ENCODE measurements around the gene RIMBP2.
"Not testable (repeated sequence)": the region's sequence is repeated elsewhere in the genome, so short reads cannot be mapped to it uniquely, and the experiment has no call there.

Gene RIMBP2

DNA sequence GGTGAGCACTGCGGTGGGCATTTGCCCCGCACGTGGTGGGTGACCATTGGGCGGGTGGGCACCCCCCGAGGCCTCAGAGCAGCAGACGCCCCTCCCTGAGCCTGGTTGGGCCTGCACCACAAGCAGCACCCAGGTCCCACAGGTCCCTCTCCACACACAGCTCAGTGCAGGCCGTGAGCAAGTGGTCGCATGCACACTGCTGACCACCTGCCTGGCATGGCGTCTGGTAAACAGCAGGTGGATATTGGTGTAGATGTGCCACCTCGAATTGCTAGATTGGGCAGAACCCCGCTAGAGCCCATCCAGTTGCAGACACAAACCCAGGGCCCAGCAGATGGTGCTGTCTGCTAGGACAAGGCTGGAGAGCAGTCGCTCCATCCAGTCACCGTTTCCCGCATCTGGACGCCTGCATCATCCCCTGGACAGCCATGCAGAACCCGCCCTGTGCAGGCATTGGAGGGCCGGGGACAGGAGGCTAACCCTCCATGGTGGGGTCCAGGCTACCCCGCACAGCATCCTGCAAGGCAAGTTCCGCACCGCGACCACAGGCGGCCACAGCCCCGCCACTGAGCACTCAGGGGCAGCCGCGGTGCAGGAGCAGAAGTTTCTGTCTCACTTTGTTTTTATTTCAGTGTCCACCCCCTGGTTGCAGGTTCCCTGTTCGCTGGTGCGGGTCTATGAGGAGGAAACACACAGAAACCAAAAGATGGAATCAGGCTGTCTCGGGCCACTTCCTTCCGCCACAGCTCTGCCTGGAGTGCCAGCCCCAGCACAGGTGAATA is 45.6 kb upstream of the RIMBP2 start:
- no peak overlapping the region for H3K4me3 ChIP-seq (ENCODE audit: low read depth, low read length)
- TF ChIP-seq, protein P1, sequence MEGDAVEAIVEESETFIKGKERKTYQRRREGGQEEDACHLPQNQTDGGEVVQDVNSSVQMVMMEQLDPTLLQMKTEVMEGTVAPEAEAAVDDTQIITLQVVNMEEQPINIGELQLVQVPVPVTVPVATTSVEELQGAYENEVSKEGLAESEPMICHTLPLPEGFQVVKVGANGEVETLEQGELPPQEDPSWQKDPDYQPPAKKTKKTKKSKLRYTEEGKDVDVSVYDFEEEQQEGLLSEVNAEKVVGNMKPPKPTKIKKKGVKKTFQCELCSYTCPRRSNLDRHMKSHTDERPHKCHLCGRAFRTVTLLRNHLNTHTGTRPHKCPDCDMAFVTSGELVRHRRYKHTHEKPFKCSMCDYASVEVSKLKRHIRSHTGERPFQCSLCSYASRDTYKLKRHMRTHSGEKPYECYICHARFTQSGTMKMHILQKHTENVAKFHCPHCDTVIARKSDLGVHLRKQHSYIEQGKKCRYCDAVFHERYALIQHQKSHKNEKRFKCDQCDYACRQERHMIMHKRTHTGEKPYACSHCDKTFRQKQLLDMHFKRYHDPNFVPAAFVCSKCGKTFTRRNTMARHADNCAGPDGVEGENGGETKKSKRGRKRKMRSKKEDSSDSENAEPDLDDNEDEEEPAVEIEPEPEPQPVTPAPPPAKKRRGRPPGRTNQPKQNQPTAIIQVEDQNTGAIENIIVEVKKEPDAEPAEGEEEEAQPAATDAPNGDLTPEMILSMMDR (IDR thresholded peaks at IDR 0.05; ENCODE audit: borderline replicate concordance, insufficient read depth, low read depth, low read length) = peak; percentile 54

- TF ChIP-seq, protein P1 (IDR thresholded peaks at IDR 0.05; ENCODE audit: borderline replicate concordance, insufficient read depth, low read depth, low read length) = no peak
- no peak overlapping the region for H3K4me3 ChIP-seq (ENCODE audit: low read depth, low read length)
Observed at GRCh38 chr12:130754234-130754901, 38.3 kb upstream of the RIMBP2 start.

DNA sequence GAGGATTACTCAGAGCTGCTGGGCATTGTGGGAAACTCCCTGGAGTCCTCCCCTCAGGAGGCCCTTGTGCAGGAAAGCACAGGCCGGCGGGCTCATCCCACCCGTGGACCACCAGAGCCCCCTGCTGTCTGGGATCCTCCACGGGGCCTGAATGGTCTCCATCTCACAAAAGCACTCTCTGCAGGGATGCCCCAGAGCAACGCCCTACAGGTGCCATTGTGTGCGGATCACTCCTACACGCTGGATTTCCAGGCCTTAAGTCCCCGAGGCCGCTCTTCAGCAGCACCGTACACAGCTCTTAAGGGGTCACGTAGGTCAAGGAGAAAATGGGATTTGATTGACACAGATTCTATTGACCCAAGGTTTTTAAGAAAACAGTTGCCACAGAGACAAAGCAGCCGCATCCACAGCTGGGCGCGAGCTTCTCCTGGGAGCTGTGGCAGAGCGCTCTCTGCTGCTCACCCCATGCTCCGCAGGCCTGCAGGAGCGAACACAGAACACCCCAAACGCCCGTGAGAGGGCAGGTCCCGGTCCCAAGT is 36.7 kb upstream of the RIMBP2 start:
- TF ChIP-seq, protein P1 (IDR thresholded peaks at IDR 0.05; ENCODE audit: borderline replicate concordance, insufficient read depth, low read depth, low read length) = no peak
- no peak overlapping the region for H3K4me3 ChIP-seq (ENCODE audit: low read depth, low read length)

DNA sequence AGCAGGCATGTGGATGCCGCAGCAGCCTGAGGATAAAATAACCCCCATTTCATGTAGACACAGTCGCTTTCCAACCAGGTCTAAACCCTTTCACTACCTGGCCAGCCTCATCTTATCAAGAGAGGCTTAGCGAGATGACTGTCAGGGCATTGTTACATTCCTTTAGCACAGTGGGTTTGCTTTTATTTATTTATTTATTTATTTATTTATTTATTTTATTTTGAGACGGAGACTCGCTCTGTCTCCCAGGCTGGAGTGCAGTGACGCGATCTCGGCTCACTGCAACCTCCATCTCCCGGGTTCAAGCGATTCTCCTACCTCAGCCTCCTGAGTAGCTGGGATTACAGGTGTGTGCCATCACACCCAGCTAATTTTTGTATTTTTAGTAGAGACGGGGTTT is 35.9 kb upstream of the RIMBP2 start:
- H3K4me3 ChIP-seq (ENCODE audit: low read depth, low read length) = not testable (repeated sequence)

DNA sequence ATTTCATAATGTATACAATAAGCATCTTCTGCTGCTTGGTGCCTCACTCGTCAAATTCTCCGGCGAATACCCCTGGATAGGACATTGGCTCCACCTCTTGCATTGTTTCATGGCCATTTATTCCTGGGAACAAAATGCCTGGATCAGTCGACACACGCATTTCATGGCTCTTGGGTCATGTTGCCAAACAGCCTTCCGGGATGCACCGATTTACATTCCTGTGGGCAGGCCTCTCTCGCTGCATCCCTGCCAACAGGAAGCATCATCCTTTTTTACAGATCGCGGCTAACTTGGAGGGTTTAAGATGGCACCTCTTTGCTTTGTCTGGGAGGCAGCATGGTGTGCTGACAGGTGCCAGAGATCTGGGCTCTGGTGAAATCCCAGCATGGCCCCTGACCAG is 32.7 kb upstream of the RIMBP2 start:
- H3K4me3 ChIP-seq (ENCODE audit: low read depth, low read length) = no peak overlapping the region
- TF ChIP-seq, protein P1 (IDR thresholded peaks at IDR 0.05; ENCODE audit: borderline replicate concordance, insufficient read depth, low read depth, low read length) = no peak

GRCh38 chr12:130747867-130748740 is 32.0 kb upstream of the RIMBP2 start:
- TF ChIP-seq, protein P1 (IDR thresholded peaks at IDR 0.05; ENCODE audit: borderline replicate concordance, insufficient read depth, low read depth, low read length) = peak; percentile 87
- H3K4me3 ChIP-seq (ENCODE audit: low read depth, low read length) = no peak overlapping the region

- TF ChIP-seq, protein P1 (IDR thresholded peaks at IDR 0.05; ENCODE audit: borderline replicate concordance, insufficient read depth, low read depth, low read length) = no peak
- H3K4me3 ChIP-seq (ENCODE audit: low read depth, low read length) = no peak overlapping the region
Observed at GRCh38 chr12:130746546-130746945, 30.4 kb upstream of the RIMBP2 start.

Data from GM12875 (cell line).